NCI-H345 treated with DMSO at 0.1 percent for 48 hours (cell line): Measurements from ENCODE around the gene ANKRD2.

ENCODE experiments used
- DNase-seq: peaks from one replicate; lab custom pipeline; 2025; ENCODE audit not compliant: unreplicated experiment; lab: John Stamatoyannopoulos, UW

The ANKRD2 gene

DNA sequence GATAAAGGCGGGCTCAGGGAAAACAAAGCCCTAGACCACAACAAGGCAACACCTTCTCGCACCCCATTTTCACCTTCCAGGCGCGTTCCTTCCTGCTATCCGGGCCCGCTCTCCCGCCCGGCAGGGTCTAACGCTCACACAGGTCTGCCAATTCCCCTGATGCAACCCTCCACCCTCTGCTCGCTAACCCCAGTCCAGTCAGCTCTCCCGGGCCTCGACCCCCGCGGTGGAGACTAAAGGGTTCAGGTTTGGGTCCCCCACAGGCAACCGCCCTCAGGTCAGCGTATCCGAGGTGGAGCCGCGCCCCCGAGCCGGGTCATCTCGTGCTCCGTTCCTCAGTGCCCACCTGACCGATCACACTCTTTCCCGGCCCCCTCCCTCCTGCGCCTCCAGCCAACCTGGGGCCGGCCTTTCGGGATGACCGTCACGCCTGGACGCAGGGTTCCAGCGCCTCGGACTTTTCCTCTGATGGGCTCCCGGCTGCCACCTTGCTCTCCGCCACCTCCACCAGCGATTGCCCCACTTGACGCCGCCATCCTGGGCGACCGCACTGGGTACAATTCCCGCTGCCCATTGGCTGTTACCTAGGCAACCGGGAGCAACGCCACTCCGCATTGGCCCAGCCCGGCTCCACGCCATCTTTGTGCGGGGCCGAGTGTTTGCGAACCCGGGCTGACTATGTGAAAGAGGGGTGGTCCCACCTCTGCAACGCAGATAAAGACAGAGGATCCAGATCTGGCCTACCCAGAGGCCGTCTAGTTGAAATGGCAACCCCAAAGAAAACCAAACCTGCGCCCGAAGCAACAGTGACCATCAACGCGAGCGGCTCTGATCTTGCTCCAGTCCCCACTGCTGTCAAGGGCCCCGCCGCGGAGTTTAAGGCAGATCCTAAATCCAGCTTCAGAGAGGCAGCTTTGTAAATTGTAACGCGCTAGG, 60.6 kb downstream of the ANKRD2 start, which contains the start of gene MORN4:
MORN4 (minus strand) TSS at position 552 of the 936 bp plus-strand sequence. CDS start 13,847 bp downstream, outside the sequence.
- peak; percentile 79 for DNase-seq
